ENCODE measurements around the gene S100Z.

DNA sequence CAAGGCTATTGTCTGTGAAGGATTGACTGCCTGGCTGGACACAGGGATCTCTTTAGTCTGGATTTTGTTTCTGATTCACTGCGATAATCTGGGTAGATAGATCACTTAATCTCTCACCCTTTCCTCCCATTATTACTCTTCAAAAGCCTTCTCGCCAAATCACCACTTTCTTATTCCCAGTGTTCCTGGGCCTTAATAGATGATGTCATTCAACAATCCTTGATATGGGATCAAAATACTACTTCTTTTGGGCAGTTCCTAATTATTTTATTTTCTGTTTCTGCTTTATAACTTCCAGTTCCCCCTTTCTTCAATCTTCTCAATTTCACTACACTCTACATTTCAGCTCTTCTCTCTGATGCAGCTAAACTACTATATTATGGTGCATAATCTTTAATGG is 96.3 kb downstream of the S100Z start:
- TF ChIP-seq, protein P1, sequence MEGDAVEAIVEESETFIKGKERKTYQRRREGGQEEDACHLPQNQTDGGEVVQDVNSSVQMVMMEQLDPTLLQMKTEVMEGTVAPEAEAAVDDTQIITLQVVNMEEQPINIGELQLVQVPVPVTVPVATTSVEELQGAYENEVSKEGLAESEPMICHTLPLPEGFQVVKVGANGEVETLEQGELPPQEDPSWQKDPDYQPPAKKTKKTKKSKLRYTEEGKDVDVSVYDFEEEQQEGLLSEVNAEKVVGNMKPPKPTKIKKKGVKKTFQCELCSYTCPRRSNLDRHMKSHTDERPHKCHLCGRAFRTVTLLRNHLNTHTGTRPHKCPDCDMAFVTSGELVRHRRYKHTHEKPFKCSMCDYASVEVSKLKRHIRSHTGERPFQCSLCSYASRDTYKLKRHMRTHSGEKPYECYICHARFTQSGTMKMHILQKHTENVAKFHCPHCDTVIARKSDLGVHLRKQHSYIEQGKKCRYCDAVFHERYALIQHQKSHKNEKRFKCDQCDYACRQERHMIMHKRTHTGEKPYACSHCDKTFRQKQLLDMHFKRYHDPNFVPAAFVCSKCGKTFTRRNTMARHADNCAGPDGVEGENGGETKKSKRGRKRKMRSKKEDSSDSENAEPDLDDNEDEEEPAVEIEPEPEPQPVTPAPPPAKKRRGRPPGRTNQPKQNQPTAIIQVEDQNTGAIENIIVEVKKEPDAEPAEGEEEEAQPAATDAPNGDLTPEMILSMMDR (IDR thresholded peaks at IDR 0.05): no peak
- TF ChIP-seq POLR2A (IDR thresholded peaks at IDR 0.05): no peak

Data from heart left ventricle (tissue), 13 donors.